ENCODE data around the gene EPHA7. TPM values are rescaled to one million over a fixed set of nuclear protein-coding genes. Genes with fewer than 3 reads are reported as not detected.

Gene EPHA7
- total RNA-seq, 2 experiments from 2014 or later: not detected

GRCh38 chr6:93243231-93243778, 176.1 kb downstream of the EPHA7 start:
- no peak overlapping the region for H3K27ac Mint-ChIP-seq
- POLR2A ChIA-PET: no interaction called here
- Histone ChIP-seq H3K4me1 (ENCODE audit: insufficient read depth, low read length) (no peaks in the 10 kb centered on the region), H3K36me3 (ENCODE audit: insufficient read depth, low read length) (no peaks in the 10 kb centered on the region), H3K27me3 (ENCODE audit: control insufficient read depth in 1 of 2, insufficient read depth in 2 of 2, low read length in 2 of 2) (no peaks in the 10 kb centered on the region), H3K27ac (ENCODE audit: low read depth in 1 of 2, low read length in 2 of 2) (no peak overlapping the region), H3K9me3 (ENCODE audit: control insufficient read depth in 1 of 2, insufficient read depth in 1 of 2, low read length in 2 of 2) (no peaks in the 10 kb centered on the region), H3K4me3 (ENCODE audit: low read length) (no peak overlapping the region)
- TF ChIP-seq CTCF (IDR thresholded peaks at IDR 0.05): no peak
- no peaks in the 10 kb centered on the region for H3K4me1 Mint-ChIP-seq (ENCODE audit: low read depth)
- no peaks in the 10 kb centered on the region for H3K36me3 Mint-ChIP-seq (ENCODE audit: low read depth)
- no peaks in the 10 kb centered on the region for H3K27me3 Mint-ChIP-seq
- CTCF ChIA-PET: no interaction called here
- ATAC-seq (ENCODE audit: poor library complexity) (no peak), DNase-seq (no peak)
- intact Hi-C loops (cut with DNase I, micrococcal nuclease): no loop called here
- H3K4me3 Mint-ChIP-seq: no peak overlapping the region
- H3K9me3 Mint-ChIP-seq: peaks cover 3% of the 10 kb centered on the region

- no peak overlapping the region for H3K27ac Mint-ChIP-seq
- no peak overlapping the region for H3K4me3 Mint-ChIP-seq
- ChIA-PET POLR2A (no interaction called here), CTCF (no interaction called here)
- ATAC-seq (ENCODE audit: poor library complexity) (no peak), DNase-seq (no peak)
- TF ChIP-seq CTCF (IDR thresholded peaks at IDR 0.05): no peak
- H3K4me1 ChIP-seq (ENCODE audit: insufficient read depth, low read length): no peaks in the 10 kb centered on the region
- no peaks in the 10 kb centered on the region for H3K36me3 ChIP-seq (ENCODE audit: insufficient read depth, low read length)
- no peak overlapping the region for H3K4me3 ChIP-seq (ENCODE audit: low read length)
- no peaks in the 10 kb centered on the region for H3K27me3 ChIP-seq (ENCODE audit: control insufficient read depth in 1 of 2, insufficient read depth in 2 of 2, low read length in 2 of 2)
- H3K4me1 Mint-ChIP-seq (ENCODE audit: low read depth): no peaks in the 10 kb centered on the region
- intact Hi-C loops (cut with DNase I, micrococcal nuclease): no loop called here
- H3K36me3 Mint-ChIP-seq (ENCODE audit: low read depth): no peaks in the 10 kb centered on the region
- no peaks in the 10 kb centered on the region for H3K9me3 ChIP-seq (ENCODE audit: control insufficient read depth in 1 of 2, insufficient read depth in 1 of 2, low read length in 2 of 2)
- H3K9me3 Mint-ChIP-seq: peaks cover 1% of the 10 kb centered on the region
- no peaks in the 10 kb centered on the region for H3K27me3 Mint-ChIP-seq
- H3K27ac ChIP-seq (ENCODE audit: low read depth in 1 of 2, low read length in 2 of 2): no peak overlapping the region
These were observed 177.3 kb downstream of the EPHA7 start for GRCh38 chr6:93242049-93242448.

- Mint-ChIP-seq H3K36me3 (ENCODE audit: low read depth) (no peaks in the 10 kb centered on the region), H3K27ac (no peak overlapping the region), H3K27me3 (no peaks in the 10 kb centered on the region), H3K4me3 (no peak overlapping the region), H3K4me1 (ENCODE audit: low read depth) (no peaks in the 10 kb centered on the region), H3K9me3 (peaks cover 9% of the 10 kb centered on the region)
- Histone ChIP-seq H3K27me3 (ENCODE audit: control insufficient read depth in 1 of 2, insufficient read depth in 2 of 2, low read length in 2 of 2) (no peaks in the 10 kb centered on the region), H3K9me3 (ENCODE audit: control insufficient read depth in 1 of 2, insufficient read depth in 1 of 2, low read length in 2 of 2) (no peaks in the 10 kb centered on the region), H3K27ac (ENCODE audit: low read depth in 1 of 2, low read length in 2 of 2) (no peak overlapping the region), H3K4me1 (ENCODE audit: insufficient read depth, low read length) (no peaks in the 10 kb centered on the region), H3K4me3 (ENCODE audit: low read length) (no peak overlapping the region), H3K36me3 (ENCODE audit: insufficient read depth, low read length) (no peaks in the 10 kb centered on the region)
- ChIA-PET POLR2A (no interaction called here), CTCF (no interaction called here)
- no peak for ATAC-seq (ENCODE audit: poor library complexity)
- DNase-seq: no peak
- intact Hi-C loops (cut with DNase I, micrococcal nuclease): no loop called here
- TF ChIP-seq CTCF (IDR thresholded peaks at IDR 0.05): no peak
These were observed 180.7 kb downstream of the EPHA7 start for GRCh38 chr6:93238632-93239031.

Data from CD4-positive, alpha-beta T cell (primary cell).